Heart left ventricle (tissue), 13 donors: Measurements from ENCODE around the gene KRTAP5-10.

Source experiments
- POLR2A ChIP-seq, 2 donors: fragments of 450-650 bp; IDR thresholded peaks; one replicate each; pipeline ENCODE4 v1.6.1; 2017; ENCODE audit warnings: antibody characterized with exemption in 2 of 2, mild to moderate bottlenecking in 2 of 2, moderate library complexity in 2 of 2
- TF ChIP-seq, protein P1 (sequence below), 12 donors: fragments of 200-600 bp; sonication (generic) in 4 of 12; IDR thresholded peaks; one replicate each; pipeline versions ENCODE4 v1.5.0 to v1.8.0; 2018 to 2022; ENCODE audit warnings: antibody characterized with exemption in 12 of 12, mild to moderate bottlenecking in 5 of 12
- donor health status: ischemic (EF 13 %, LVEDD 7.1; RV severe dilation, severe dysfunction).
- donor health status: DM: no; HTN: yes; CAD: no.
- donor health status: DM: no; HTN: no; CAD: no.
- donor health status: ischemic (EF 25% LVEDD 6.9; RV normal size, moderate dysfunction).
- donor health status: ischemic (EF 25% LVEDD 5.7; RV mildly dilated, moderate dysfunction).
- donor health status: ischemic (EF 35%, LVEDD 5.7; RV mildly dilated, moderate dysfunction).
- donor health status: nonischemic (EF 11% LVEDD 7.7; RV severe dilation, severe dysfunction).
- donor health status: DM: yes; HTN: yes; CAD: no.
- donor health status: PGD.
- donor health status: ischemic (EF 29% LVEDD 5.4; RV normal size, mild dysfunction).
- donor health status: nonischemic (EF 23%, LVEDD 6.1; RV moderate dilation, normal function).

GRCh38 chr11:71556018-71556417, 9.3 kb upstream of the KRTAP5-10 start:
- TF ChIP-seq, protein P1, sequence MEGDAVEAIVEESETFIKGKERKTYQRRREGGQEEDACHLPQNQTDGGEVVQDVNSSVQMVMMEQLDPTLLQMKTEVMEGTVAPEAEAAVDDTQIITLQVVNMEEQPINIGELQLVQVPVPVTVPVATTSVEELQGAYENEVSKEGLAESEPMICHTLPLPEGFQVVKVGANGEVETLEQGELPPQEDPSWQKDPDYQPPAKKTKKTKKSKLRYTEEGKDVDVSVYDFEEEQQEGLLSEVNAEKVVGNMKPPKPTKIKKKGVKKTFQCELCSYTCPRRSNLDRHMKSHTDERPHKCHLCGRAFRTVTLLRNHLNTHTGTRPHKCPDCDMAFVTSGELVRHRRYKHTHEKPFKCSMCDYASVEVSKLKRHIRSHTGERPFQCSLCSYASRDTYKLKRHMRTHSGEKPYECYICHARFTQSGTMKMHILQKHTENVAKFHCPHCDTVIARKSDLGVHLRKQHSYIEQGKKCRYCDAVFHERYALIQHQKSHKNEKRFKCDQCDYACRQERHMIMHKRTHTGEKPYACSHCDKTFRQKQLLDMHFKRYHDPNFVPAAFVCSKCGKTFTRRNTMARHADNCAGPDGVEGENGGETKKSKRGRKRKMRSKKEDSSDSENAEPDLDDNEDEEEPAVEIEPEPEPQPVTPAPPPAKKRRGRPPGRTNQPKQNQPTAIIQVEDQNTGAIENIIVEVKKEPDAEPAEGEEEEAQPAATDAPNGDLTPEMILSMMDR (IDR thresholded peaks at IDR 0.05): no peak
- no peak for TF ChIP-seq POLR2A (IDR thresholded peaks at IDR 0.05)
